HTERT RPE-1 (cell line): ENCODE measurements around the gene ERRFI1.

ENCODE experiments used
- in situ Hi-C: fragments of 300-500 bp; cut with MboI; formaldehyde crosslinking; loops from 4 replicates; pipeline ENCODE4 v1.14.3; 2020; ENCODE audit warnings: low sequenced_read_pairs

ERRFI1 gene

DNA sequence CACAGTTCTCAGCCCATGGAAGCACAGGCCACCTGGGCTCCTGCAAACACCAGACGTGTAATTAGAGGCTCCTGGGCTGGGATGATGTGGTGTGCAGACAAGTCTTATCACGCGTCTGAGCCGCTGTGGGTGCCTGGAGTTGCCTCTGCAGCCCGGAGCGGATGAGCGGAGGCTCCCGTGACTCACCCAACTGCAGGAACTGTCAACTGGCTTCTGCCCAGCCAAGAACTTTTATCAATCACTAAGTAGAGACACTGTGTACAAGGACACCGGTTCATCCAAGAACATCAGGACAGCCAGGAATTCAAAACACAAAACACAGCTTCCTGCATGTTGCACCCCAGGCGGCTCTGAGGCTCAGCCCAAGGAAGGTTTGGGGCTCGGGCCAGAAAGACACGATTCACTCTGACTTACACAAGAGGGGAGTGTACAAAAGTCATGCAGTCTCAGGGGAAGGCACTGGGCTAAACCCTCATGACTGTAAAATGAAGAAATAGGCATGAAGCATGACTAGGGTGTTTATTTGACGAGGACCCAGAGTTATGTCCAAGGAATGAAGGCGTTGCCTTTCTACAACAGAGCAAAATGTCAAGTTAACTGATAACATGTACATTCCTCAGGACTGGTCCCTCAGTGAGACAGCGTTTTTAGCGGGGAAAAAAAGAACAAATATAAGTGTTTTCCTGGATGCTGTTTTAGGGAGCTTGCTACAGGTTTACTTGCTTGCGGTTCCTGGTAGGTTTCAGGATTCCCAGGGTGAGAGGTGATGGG, 21.1 kb downstream of the ERRFI1 start:
- in situ Hi-C loops, result no loop called here

DNA sequence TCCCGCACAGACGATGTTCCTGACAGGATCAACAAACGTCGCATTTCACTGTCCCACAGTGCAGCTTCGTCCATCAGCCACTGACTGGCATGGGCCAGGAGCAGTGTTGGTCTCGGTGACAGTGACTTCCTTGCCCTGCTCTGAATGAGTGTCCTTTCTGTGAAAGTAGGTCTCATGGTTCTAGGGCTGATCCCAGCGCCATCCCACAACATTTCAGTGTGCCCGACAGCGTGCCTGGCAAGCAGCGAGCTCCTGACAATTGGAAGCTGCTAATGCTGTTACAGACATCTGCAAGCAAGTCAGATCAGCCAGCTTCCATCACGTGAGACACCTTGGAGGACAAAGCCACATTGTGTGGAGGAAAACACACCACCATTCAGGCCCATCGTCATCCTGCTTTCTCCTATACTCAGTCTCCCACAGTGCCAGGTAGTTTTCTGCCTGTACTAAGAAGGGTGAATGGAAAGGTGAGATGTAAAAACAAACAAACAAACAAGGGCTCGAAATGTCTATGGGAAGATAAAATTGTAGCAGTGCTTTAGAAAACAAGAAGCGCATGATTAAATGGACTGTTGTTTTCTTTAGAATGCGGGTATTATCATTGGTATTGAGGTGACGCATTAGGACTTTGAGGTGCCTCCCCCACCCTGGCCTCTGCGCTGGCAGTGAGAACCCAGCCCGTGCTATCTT, 21.9 kb downstream of the ERRFI1 start:
- in situ Hi-C loops, result no loop called here

DNA sequence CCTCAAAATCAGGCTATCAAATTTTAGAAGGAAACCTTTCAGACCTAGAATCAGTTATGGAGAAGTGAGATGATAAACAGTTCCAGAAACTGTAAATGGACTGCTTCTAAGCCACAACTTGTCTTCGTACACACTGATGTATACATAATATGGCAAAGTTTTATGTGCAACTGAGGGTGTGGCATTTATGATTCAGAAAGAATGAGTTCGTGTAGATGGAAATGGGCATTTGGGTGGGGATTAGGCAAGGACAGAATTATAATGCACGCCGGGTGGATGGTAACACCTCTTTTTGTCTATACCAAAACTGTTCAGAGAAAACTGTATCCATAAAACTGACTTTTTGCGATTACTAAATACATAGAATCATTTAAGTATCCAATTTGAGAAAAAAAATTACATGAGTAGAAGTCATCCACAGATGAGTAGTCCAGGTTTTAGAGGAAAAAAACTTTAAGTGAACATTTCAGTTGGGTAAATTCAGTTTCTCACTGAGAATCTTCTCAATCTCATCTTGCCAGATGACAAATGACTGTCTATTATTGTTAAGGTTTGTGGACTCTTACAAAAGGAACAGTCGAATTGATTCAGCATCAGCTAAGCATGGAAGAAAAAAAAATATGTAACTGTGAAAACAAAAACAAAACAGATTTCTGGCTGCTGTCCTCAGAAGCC, 22.5 kb downstream of the ERRFI1 start:
- in situ Hi-C loops, result no loop called here

DNA sequence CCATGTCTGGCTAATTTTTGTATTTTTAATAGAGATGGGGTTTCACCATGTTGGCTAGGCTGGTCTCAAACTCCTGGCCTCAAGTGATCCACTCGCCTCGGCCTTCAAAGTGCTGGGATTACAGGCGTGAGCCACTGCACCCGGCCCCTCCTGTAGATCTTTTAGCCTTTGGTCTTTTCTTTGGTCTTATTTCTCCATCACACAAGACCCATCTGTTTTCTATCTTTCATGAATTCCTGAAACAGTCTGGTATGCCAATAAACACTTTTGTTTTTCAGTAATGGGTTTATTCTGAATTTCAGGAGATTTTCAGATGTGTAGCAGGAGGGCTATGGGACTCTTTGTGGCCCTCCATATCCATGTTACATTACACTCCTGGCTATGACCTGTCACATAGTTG, 23.2 kb downstream of the ERRFI1 start:
- in situ Hi-C loops, result no loop called here

DNA sequence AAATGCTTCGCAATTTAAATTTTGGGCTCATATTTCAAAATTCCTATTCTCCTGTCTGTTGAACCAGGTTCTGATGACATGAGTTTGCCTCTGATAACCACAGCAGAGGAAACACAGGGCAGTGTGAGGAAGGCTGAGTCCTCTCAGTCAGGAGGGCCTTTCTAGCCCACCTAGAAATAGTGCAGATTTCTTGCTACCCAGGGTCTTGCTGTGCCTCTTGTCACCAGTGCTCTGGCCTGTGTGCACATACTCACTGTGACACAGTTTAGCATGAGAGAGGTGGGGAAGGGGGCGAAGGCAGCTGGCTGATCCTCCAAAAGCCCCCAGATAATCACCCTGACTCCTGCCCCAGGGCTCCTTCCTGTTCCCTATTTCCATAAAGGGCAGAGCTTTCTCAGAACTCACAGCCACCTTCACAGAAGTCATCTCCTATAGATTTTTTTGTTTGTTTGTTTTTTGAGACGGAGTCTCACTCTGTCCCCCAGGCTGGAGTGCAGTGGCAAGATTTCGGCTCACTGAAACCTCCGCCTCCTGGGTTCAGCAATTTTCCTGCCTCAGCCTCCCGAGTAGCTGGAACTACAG, 23.7 kb downstream of the ERRFI1 start:
- in situ Hi-C loops, result no loop called here

DNA sequence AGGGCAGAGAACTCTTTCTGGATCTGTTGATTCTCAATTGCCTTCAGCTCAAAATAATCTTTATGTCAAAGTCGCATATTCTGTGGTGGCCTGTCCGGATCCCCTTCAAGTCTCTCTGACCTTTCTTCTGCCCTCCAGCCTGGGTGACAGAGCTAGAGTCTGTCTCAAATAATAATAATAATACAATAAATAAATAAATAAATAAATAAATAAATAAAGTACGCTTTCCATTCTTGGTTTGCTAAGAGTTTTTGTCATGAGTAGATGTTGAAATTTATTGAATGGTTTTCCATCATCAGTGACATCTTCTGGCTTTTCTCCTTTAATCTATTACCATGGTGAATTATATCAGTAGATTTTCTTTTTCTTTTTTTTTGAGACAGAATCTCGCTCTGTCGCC, 30.7 kb downstream of the ERRFI1 start:
- in situ Hi-C loops, result loop anchor here (25.0 kb wide), 1 partner anchor 317 kb away; the partner anchor contains the start of gene SLC45A1

DNA sequence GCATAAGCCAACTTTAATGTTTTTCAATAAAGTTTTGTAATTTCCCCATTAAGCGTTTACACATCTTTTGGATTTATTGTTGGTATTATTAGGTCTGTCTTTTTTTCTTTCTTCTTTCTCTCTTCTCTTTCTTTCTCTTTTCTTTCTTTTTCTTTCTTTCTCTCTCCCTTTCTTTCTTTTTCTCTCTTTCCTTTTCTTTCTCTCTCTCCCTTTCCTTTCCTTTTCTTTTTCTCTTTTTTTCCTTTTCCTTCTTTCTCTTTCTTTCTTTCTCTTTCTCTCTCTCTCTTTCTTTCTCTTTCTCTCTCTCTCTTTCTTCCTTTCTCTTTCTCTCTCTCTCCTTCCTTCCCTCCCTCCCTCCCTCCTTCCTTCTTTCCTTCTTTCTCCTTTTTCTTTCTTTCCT, 31.3 kb downstream of the ERRFI1 start:
- in situ Hi-C loops, result loop anchor here (25.0 kb wide), 1 partner anchor 317 kb away; the partner anchor contains the start of gene SLC45A1

DNA sequence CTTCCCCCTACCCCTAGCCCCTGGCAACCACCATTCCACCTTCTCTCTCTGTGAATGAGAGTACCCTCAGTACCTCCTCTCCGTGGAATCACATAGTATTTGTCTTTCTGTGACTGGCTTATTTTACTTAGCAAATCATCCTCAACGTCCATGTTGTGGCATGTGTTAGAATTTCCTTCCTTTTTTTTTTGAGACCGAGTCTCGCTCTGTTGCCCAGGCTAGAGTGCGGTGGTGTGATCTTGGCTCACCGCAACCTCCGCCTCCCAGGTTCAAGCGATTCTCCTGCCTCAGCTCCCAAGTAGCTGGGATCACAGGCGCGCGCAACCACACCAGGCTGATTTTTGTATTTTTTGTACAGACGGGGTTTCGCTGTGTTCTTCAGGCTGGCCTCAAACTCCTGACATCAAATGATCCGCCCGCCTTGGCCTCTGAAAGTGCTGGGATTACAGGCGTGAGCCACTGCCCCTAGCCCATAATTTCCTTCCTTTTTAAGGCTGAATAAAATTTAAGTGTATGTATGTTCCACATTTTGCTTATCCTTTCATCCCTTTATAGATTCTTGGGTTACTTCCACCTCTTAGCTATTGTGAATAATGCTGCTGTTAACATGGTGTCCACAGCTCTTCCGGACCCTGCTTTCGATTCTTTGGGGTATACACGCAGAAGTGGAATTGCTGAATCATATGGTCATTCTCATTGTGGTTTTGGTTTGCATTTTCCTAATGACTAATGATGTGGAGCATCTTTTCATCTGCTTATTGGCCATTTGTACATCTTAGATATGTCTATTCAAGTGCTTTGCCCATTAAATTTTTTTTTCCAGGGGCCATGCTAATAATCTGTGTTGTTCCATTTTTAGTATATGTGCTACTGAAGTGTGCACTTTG, 32.3 kb downstream of the ERRFI1 start:
- in situ Hi-C loops, result loop anchor here (25.0 kb wide), 1 partner anchor 318 kb away; the partner anchor contains the start of gene SLC45A1

DNA sequence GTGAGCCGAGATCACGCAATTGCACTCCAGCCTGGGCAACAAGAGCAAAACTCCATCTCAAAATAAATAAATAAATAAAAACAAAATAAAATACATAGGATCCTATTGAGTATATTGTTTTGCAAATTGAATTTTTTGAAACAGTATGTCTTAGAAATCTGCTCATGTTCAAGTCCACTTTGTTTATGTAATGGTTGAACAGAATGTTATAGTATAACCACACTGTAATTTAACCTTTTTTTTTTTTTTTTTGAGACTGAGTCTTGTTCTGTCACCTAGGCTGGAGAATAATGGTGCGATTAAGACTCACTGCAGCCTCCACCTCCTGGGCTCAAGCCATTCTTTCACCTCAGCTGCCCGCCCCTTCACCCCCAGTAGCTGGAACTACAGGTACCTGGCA, 33.2 kb downstream of the ERRFI1 start:
- in situ Hi-C loops, result loop anchor here (25.0 kb wide), 1 partner anchor 319 kb away; the partner anchor contains the start of gene SLC45A1

DNA sequence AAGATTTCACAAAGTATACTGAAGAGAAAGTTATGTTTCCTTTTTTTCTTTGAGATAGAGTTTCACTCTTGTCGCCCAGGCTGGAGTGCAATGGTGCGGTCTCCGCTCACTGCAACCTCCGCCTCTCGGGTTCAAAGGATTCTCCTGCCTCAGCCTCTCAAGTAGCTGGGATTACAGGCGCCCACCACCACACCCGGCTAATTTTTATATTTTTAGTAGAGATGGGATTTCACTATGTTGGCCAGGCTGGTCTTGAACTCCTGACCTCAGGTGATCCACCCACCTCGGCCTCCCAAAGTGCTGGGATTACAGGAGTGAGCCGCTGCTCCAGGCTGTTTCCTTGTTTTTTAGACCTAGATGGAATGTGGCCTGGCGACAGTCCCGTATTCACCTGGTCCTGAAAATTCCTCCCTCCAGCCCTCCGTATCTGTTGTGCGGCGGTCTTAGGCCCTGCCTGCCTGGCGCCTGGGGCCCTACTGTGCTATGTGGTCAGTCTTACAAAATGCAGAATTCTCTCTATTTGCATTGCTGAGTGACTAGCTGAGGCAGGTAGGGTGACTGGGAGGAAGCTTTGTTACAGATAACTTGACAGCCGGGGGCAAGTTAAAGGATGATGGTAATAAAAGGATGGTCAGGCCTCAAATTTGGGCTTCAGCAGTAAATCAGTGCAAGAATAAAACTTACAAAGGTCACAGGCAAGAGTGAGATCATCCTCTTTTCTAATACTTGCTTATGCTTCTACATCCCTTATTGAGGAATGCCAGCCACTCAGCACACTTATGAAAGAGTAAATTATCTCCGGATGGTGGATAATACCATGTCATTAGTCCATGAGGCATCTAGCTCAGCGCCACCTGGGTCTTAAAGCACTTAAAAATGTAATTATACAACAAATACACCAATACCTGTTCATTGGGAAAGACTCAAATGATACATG, 34.3 kb downstream of the ERRFI1 start:
- in situ Hi-C loops, result loop anchor here (25.0 kb wide), 1 partner anchor 321 kb away; the partner anchor contains the start of gene SLC45A1

DNA sequence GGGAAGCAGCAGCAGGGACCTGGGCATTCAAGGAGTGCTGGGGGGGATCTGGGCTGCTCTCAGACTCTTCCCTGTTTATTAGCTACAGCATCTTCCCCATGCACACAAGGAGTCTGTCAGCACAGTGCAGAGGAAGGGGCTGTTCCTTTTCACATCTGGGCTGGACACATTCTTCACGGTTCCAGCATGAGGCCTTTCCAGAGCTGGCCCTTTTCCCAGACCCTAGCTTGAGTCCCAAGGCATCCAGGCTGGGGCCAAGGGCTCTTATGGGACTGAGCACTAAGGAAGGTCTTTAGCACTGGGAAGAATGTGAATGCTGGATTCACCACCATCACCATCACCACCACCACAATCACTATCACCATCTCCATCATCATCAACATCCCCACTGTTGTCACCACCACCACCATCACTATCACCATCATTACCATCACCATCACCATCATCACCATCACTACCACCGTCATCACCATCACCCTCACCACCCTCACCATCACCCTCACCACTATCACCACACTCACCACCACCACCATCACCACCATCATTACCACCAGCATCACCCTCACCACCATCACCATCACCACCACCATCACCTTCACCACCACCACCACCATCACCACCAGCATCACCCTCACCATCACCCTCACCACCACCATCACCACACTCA, 36.2 kb downstream of the ERRFI1 start:
- in situ Hi-C loops, result loop anchor here (25.0 kb wide), 1 partner anchor 322 kb away; the partner anchor contains the start of gene SLC45A1

DNA sequence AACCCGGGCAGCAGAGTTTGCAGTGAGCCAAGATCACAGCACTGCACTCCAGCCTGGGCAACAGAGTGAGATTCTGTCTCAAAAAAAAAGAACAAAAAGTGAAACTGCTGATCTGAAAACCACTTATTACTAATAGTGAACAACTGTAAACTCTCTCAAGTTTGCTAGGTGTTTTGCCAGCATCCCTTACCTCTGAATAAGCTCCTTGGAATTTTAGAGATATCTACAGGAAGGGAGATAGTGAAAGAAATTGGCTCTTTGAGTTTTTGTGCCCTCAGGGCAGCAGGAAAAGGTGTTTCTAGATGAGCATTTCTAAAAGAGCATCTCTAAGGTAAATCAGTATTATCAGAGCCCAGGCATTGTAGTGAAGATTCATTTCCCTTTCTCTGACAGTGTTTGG, 37.5 kb downstream of the ERRFI1 start:
- in situ Hi-C loops, result loop anchor here (25.0 kb wide), 1 partner anchor 324 kb away; the partner anchor contains the start of gene SLC45A1

DNA sequence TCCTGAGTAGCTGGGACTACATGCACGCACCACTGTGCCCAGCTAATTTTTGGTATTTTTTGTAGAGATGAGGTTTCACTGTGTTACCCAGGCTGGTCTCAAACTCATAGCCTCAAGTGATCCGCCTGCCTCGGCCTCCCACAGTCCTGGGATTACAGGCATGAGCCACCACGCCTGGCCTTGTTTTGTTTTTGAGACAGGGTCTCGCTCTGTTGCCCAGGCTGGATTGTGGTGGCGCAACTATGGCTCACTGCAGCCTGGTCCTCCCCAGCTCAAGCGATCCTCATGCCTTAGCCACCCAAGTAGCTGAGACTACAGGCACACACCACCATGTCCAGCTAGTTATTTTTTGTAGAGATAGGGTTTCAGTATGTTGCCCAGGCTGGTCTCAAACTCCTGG, 38.6 kb downstream of the ERRFI1 start:
- in situ Hi-C loops, result loop anchor here (25.0 kb wide), 1 partner anchor 325 kb away; the partner anchor contains the start of gene SLC45A1

DNA sequence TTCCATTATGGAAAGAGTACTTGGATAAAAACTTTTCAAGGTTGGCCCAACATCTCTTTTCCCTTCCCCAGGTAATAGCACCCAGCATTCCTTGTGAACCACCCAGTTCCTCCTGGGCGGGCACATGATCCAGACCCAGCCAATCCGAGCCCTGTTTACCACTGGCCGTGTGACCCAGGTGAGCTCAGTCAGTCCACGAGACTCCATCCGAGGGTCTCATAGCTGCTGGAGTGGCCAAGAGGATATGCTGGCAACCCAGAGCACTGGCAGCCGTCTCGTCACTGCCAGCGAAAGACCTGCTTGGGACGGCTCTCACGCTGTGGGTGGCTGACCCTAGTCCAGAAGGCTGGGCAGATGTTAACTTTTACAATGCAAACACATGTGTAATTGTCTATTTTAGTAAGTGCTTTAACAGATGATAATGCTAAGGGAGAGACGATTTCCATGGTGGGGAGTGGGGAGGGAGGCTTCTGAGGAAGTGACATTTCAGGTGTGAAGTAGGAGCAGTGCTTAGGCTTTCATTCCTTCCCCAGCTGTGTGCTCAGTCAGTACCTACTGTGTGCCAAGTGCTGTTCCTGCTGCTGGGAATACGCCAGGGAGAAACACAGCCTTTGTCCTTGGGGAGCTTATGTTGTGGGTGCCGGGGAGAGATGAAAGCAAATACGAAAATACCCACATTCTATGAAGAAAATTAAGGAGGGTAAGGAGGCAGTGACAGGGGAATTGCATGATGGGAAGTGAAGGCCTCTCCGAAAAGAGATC, 40.1 kb downstream of the ERRFI1 start:
- in situ Hi-C loops, result loop anchor here (25.0 kb wide), 1 partner anchor 326 kb away; the partner anchor contains the start of gene SLC45A1

DNA sequence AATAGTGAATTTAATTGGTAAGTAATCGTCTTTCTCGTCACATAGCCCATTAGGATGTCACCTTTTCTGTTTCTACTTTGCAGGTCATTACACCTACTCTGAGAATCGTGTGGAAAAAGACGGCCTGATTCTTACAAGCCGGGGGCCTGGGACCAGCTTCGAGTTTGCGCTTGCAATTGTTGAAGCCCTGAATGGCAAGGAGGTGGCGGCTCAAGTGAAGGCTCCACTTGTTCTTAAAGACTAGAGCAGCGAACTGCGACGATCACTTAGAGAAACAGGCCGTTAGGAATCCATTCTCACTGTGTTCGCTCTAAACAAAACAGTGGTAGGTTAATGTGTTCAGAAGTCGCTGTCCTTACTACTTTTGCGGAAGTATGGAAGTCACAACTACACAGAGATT, 41.3 kb downstream of the ERRFI1 start:
- in situ Hi-C loops, result loop anchor here (25.0 kb wide), 1 partner anchor 327 kb away; the partner anchor contains the start of gene SLC45A1

DNA sequence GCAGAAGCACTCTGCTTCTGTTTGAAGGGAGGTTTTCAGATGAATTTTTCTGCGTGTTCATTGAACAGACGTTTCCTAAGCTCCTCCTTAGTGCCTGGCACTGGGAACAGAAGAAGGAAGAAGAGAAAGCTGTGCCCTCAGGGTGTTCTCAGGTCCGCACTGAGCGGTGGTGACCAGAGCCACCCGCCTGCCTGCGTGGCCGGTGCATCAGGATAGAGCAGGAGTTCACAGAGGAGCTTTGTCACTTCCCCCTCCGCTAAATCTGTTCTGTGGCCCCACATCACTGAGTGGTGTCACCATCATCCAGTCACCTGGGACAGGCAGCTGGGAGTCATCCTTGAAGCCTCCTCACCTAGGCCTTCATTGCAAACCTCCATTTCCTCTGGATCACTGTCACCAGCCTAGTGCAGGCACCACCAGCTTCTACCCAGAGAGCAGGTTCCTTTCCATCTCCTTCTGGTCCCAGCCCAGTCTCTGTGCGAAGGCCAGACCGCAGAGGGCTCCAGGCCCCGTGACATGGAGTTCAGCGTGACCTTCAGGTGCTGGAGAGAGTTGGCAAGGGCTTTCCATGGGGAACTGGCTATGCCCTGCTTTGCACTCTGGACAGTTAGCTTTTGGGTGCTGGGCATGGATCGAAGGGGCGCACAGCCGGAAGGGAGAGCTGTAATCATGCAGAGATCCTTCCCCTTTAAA, 42.9 kb downstream of the ERRFI1 start:
- in situ Hi-C loops, result loop anchor here (25.0 kb wide), 1 partner anchor 329 kb away; the partner anchor contains the start of gene SLC45A1

DNA sequence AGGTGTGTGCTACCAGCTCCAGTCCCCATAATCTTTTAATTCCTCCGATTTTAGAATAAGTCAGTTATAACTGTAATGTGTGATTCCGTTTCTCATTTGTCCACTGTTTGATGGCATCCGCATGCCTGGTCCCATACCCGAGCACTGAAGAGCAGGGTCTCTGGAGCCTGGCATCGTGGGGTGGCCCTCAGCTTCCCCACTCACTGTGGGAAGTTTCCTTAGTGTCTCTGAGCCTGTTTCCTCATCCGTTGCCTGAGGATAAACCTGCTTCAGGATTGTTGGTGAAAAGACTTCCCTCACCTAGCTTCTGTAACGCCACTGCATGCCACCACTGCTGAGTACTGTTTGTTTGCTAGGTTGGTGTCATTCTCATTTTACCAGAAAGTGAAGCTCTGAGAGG, 45.1 kb downstream of the ERRFI1 start:
- in situ Hi-C loops, result loop anchor here (25.0 kb wide), 1 partner anchor 331 kb away; the partner anchor contains the start of gene SLC45A1
